Mesothelial cell of epicardium (in vitro differentiated cells): ENCODE results near the gene ANKRD10. TPM values are rescaled to one million over a fixed set of nuclear protein-coding genes. Genes with fewer than 3 reads are reported as not detected.

ENCODE experiments used
- DNase-seq, 2 experiments: peaks; one replicate each; pipeline ENCODE4 v3.0.0; 2021; ENCODE audit warnings: low spot score in 2 of 2; ENCODE audit not compliant: unreplicated experiment in 2 of 2
- H3K27ac Mint-ChIP-seq: 2 replicates; pipeline ENCODE4 v1.8.0; 2021; ENCODE audit warnings: mixed read lengths
- H3K27me3 Mint-ChIP-seq: 2 replicates; pipeline ENCODE4 v1.8.0; 2021; ENCODE audit warnings: low read depth, mixed read lengths
- H3K36me3 Mint-ChIP-seq: 2 replicates; pipeline ENCODE4 v1.8.0; 2021; ENCODE audit warnings: mixed read lengths
- H3K4me1 Mint-ChIP-seq: 2 replicates; pipeline ENCODE4 v1.8.0; 2021; ENCODE audit warnings: mixed read lengths
- H3K4me3 Mint-ChIP-seq: 2 replicates; pipeline ENCODE4 v1.8.0; 2021; ENCODE audit warnings: mild to moderate bottlenecking, moderate library complexity, mixed read lengths
- H3K9me3 Mint-ChIP-seq: 2 replicates; pipeline ENCODE4 v1.8.0; 2021; ENCODE audit warnings: mixed read lengths
- CTCF ChIP-seq: fragments of 200-600 bp; sonication (generic); IDR thresholded peaks from one replicate; pipeline ENCODE4 v1.5.0; 2021; ENCODE audit warnings: antibody characterized with exemption; ENCODE audit not compliant: unreplicated experiment
- total RNA-seq: library from RNA; stranded (reverse); gene quantifications from 3 replicates; pipeline ENCODE4 v1.2.1, GENCODE V29; 2021

Gene ANKRD10
- total RNA-seq, 1 donor from 2014 or later: 258 TPM

GRCh38 chr13:110832531-110832930, 82.3 kb downstream of the ANKRD10 start:
- no peaks in the 10 kb centered on the region for H3K27me3 Mint-ChIP-seq
- DNase-seq: no peak
- TF ChIP-seq CTCF: no peak
- peaks cover 20% of the 10 kb centered on the region for H3K4me1 Mint-ChIP-seq
- H3K9me3 Mint-ChIP-seq: peaks cover 4% of the 10 kb centered on the region
- H3K4me3 Mint-ChIP-seq: no peak overlapping the region
- no peaks in the 10 kb centered on the region for H3K36me3 Mint-ChIP-seq
- H3K27ac Mint-ChIP-seq: no peak overlapping the region

- peaks cover 4% of the 10 kb centered on the region for H3K9me3 Mint-ChIP-seq
- no peak for TF ChIP-seq CTCF
- no peaks in the 10 kb centered on the region for H3K36me3 Mint-ChIP-seq
- no peak overlapping the region for H3K4me3 Mint-ChIP-seq
- H3K27me3 Mint-ChIP-seq: no peaks in the 10 kb centered on the region
- H3K4me1 Mint-ChIP-seq: peaks cover 16% of the 10 kb centered on the region
- H3K27ac Mint-ChIP-seq: no peak overlapping the region
- no peak for DNase-seq
These were observed 82.7 kb downstream of the ANKRD10 start for GRCh38 chr13:110832205-110832479.

- Mint-ChIP-seq H3K4me3 (no peak overlapping the region), H3K9me3 (peaks cover 4% of the 10 kb centered on the region), H3K36me3 (no peaks in the 10 kb centered on the region), H3K27ac (no peak overlapping the region), H3K27me3 (no peaks in the 10 kb centered on the region), H3K4me1 (peaks cover 11% of the 10 kb centered on the region)
- DNase-seq: no peak
- no peak for TF ChIP-seq CTCF
These were observed 83.2 kb downstream of the ANKRD10 start for GRCh38 chr13:110831437-110832204.

GRCh38 chr13:110830800-110831371, 84.0 kb downstream of the ANKRD10 start:
- no peak overlapping the region for H3K27ac Mint-ChIP-seq
- TF ChIP-seq CTCF: no peak
- no peaks in the 10 kb centered on the region for H3K36me3 Mint-ChIP-seq
- no peak for DNase-seq
- no peak overlapping the region for H3K4me3 Mint-ChIP-seq
- H3K4me1 Mint-ChIP-seq: peaks cover 5% of the 10 kb centered on the region
- peaks cover 4% of the 10 kb centered on the region for H3K9me3 Mint-ChIP-seq
- no peaks in the 10 kb centered on the region for H3K27me3 Mint-ChIP-seq

- H3K27ac Mint-ChIP-seq: no peak overlapping the region
- no peaks in the 10 kb centered on the region for H3K27me3 Mint-ChIP-seq
- no peaks in the 10 kb centered on the region for H3K4me1 Mint-ChIP-seq
- H3K4me3 Mint-ChIP-seq: no peak overlapping the region
- no peak for DNase-seq
- no peaks in the 10 kb centered on the region for H3K36me3 Mint-ChIP-seq
- H3K9me3 Mint-ChIP-seq: peaks cover 4% of the 10 kb centered on the region
- no peak for TF ChIP-seq CTCF
These were observed 84.5 kb downstream of the ANKRD10 start for GRCh38 chr13:110830331-110830730.
